Activated CD8-positive, alpha-beta memory T cell treated with anti-CD3 and anti-CD28 coated beads for 1 hour (primary cell): ENCODE measurements around the gene TRANK1.

Experiments
- DNase-seq, 2 donors: peaks; one replicate each; pipeline ENCODE4 v3.0.0-alpha.2; 2020; ENCODE audit warnings: low read depth in 1 of 2; ENCODE audit errors: extremely low read depth in 1 of 2

Gene TRANK1

GRCh38 chr3:36813305-36813704 lies 131.5 kb downstream of the TRANK1 start:
- DNase-seq, result no peak

DNA sequence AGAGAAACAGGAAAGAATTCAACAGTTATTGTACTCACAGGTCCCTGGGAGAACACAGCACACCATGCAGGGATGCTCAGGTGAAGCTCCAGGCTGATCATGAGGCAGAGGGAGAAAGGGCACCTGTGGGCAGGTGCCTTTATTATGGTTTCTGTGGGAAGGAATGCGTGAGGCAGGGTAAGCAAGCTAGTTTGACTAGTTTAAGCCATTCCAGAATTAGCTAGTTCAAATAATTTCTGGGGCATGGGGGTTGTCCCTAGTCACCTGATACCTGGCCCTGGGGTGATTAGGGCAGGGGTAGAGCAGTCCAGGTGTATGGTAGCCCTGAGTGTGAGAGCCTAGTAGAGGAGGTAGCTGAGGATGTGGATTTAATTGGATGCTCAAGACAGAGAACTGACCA lies 132.6 kb downstream of the TRANK1 start:
- no peak for DNase-seq

DNA sequence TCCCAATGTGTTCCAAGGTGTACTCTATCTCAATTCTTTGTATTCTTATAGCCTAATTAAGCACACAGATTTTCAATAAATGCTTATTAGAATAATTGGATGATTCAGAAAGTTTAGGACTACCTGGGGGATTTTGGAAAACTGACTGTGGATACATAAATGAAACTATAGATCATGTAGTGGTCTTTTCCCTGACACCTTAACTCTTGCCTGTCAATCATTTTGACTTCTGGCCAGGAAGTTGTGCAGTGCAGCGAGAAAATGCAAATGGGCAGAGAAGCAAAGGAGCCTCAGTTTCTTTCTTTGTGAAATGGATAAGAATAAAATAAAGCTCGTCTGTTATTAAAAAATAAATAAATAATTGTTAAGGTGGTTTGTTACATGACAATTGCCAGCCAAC lies 133.1 kb downstream of the TRANK1 start:
- DNase-seq, result no peak

- DNase-seq, result no peak
These were observed 140.4 kb downstream of the TRANK1 start for GRCh38 chr3:36804295-36805055.

GRCh38 chr3:36803091-36803791 lies 141.6 kb downstream of the TRANK1 start:
- no peak for DNase-seq

GRCh38 chr3:36800533-36801116 lies 144.2 kb downstream of the TRANK1 start:
- no peak for DNase-seq

- no peak for DNase-seq
These were observed 148.0 kb downstream of the TRANK1 start for GRCh38 chr3:36796881-36797280.

- DNase-seq, result no peak
These were observed 148.7 kb downstream of the TRANK1 start for GRCh38 chr3:36796161-36796560.

- no peak for DNase-seq
These were observed 149.2 kb downstream of the TRANK1 start for GRCh38 chr3:36795622-36796021.

- DNase-seq, result no peak
These were observed 152.5 kb downstream of the TRANK1 start for GRCh38 chr3:36792342-36792741.

GRCh38 chr3:36790765-36791164 lies 154.1 kb downstream of the TRANK1 start:
- DNase-seq, result no peak

GRCh38 chr3:36786921-36787890 lies 157.6 kb downstream of the TRANK1 start:
- no peak for DNase-seq

- no peak for DNase-seq
These were observed 160.7 kb downstream of the TRANK1 start for GRCh38 chr3:36784138-36784635.

DNA sequence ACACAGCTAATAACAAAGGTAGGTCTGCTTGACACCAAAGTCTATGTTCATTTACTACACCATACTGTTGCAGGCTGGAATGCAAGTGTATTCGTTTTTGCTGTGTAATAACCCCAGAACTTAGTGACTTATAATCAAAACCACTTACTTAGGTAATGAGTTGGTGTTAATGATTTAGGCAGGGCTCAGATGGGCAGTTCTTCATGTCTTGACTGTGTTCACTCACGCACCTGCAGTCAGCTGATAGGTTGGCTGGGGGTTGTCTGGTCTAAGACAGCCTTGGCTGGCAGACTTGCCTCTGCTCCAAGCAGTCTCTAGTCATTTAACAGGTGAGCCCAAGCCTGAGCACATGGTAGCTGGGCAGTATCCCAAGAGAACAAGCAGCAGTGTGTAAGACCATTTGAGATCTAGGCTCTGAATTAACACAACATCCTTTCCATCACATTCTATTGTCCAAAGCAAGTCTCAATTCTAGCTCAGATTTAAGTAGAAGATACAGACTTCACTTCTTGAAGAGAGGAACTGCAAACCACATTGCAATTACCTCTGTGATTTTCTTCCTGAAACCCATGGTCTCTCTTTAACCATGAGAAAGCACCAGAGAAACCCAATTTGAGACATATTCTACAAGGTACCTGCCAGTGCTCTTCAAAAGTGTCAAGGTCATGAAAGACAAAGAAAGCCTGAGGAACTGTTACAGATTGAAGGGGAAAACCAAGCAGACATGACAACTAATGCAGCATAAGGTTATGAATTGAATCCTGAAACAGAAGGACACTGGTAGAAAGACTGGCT lies 167.2 kb downstream of the TRANK1 start:
- DNase-seq, result no peak
